WI38 (cell line): ENCODE measurements around the gene NECAB3.

Experiments
- H3K4me3 ChIP-seq: 2 replicates; pipeline ENCODE4 v1.5.1; 2011; ENCODE audit warnings: low read depth, mild to moderate bottlenecking, control low read depth, low read length
- TF ChIP-seq, protein P1 (sequence below): IDR thresholded peaks from 2 replicates; pipeline ENCODE4 v1.5.1; 2012; ENCODE audit warnings: low read depth, mild to moderate bottlenecking, control low read depth, low read length

The NECAB3 gene, protein sequence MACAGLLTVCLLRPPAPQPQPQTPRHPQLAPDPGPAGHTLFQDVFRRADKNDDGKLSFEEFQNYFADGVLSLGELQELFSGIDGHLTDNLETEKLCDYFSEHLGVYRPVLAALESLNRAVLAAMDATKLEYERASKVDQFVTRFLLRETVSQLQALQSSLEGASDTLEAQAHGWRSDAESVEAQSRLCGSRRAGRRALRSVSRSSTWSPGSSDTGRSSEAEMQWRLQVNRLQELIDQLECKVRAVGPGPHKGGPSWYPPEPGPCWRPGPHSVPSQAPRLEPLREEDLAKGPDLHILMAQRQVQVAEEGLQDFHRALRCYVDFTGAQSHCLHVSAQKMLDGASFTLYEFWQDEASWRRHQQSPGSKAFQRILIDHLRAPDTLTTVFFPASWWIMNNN

DNA sequence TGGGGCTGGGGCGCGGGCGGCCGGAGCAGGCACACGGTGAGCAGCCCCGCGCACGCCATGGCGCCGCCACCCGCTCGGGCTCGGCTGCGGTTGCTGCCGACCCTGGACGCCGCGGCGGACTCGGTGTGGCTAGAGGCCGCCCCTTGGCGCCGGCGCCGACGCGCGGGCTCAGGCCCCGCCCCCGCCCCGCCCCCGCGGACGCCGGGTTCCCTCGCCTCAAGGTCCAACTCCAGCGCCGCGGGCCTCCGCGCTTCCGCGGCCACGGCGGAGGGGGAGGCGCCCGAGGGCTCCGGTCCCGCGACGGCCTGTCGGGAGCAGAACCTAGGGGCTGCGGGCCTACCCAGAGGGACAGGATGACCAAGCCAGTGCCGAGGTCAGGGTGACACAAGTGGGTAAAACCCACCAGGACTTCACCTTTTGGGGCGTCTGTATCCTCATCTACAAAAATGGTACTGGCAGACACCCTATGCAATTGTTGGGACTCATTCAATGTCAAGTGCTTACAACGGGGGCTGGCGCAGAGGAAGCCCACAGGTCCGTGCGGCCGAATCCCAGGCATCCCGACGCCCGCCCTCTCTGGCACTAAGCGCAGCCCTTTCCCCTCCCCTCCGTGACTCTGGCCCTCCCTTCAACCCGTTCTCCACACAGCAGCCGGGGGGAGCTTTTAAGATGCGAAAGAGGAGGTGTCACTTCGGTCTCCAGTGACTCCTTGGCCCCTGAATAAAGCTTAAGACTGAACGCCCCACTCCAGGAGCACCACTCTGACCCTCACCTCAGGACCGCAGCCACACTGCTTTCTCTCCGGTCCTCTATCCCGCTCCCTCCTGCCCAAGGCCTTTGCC, at the start of gene NECAB3:
Gene NECAB3 (minus strand): TSS at position 135 of the 842 bp plus-strand sequence. CDS start 76 bp downstream, at position 59.
- H3K4me3 ChIP-seq: peak within 1 kb of the TSS; percentile 71
- TF ChIP-seq, protein P1, sequence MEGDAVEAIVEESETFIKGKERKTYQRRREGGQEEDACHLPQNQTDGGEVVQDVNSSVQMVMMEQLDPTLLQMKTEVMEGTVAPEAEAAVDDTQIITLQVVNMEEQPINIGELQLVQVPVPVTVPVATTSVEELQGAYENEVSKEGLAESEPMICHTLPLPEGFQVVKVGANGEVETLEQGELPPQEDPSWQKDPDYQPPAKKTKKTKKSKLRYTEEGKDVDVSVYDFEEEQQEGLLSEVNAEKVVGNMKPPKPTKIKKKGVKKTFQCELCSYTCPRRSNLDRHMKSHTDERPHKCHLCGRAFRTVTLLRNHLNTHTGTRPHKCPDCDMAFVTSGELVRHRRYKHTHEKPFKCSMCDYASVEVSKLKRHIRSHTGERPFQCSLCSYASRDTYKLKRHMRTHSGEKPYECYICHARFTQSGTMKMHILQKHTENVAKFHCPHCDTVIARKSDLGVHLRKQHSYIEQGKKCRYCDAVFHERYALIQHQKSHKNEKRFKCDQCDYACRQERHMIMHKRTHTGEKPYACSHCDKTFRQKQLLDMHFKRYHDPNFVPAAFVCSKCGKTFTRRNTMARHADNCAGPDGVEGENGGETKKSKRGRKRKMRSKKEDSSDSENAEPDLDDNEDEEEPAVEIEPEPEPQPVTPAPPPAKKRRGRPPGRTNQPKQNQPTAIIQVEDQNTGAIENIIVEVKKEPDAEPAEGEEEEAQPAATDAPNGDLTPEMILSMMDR: no peak

DNA sequence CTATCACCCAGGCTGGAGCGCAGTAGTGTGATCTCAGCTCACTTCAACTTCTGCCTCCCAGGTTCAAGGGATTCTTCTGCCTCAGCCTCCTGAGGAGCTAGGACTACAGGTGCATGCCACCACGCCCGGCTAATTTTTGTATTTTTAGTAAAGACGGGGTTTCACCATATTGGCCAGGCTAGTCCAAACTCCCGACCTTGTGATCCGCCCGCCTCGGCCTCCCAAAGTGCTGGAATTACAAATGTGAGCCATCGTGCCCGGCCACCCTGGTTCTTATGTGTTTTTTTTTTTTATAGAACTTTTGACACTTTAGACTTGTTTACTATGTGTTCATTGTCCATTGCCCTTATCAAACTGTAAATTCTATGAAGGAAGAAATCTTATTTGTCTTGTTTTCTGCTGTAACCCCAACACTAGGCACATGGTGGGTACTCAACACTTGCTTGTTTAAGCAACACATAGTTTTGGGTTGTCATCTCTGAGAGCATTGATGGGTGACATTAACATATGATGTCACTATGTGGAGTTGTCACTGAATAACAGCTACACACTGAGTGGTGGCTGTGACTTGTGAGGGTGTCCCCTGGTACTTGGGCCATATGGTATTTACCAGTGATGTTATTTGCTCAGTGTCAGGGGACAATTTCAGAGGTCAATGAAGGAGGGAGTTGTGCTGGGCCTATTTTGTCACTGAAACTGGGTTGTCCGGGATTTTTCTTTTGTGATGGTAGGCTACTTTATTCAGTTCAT, 47.3 kb upstream of the NECAB3 start:
- H3K4me3 ChIP-seq: no peak overlapping the region
- TF ChIP-seq, protein P1: no peak

DNA sequence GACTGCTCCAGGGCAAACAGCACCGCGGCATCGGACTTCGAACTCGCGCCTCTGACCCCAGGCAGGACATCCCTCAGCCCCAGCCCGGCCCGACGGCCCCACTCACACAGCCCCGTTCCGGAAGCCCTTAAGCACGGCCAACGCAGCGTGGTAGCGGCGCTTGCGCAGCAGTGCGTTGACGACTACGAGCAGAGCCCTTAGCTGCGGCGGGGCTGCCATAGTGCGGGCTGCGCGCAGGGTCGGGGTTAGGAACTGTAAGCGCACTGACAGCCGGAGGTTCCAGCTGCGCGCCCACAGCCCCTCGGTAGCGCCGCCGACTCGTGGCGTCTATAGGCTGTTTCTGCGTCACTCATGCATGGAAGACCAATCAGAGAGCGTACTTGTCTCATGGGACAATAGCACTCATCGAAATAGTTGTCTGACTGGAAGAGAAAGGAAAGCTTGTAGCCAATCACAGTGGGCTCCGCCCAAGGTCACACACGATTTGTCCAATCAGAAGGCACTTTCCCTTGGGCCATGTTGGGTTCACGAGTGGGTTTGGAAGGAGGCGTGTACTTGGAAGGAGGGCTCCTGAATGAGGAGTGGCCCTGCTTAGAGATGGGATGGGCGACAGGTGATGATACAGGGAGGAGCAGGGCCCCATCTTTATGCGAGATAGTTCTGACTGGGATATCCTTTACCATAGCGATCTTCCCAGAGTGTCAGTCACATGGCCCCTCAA, 45.9 kb upstream of the NECAB3 start, which contains the start of gene PXMP4:
Gene PXMP4 (minus strand): TSS at position 322 of the 721 bp plus-strand sequence. CDS start 103 bp downstream, at position 219.
- TF ChIP-seq, protein P1: no peak
- peak within 1 kb of the TSS; percentile 80 for H3K4me3 ChIP-seq

DNA sequence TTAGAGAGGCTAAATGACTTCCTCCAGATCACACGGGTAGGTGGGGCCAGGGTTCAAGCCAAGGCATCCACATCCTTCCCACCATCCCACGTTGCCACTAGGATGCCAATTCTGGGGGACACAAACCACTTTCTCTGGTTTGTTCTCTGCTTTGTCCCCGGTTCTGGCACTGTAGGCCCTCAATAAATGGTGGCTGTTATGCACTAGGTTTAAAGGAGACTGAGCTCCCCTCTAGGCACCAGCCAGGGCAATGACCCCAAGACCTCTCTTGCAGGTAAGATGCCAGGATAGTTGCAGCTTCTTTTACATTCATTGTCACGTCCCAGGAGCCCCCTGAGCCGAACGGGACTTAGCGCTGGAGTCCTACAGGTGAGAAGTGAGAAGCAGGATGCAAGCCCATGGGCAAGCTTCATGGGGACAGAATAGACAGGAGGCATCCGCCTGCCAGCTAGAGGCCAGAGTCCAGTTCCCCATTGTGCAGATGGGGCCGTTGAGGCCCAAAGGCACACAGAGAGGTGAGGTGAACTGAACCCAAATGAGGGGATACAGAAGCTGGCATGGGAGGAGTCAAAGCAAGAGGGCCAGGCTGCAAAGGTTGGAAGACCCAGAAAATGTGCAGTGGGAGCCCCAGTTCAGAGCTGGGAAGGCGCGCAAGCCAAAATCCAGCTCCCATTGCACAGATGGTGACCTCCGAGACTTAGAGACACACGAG, 45.2 kb upstream of the NECAB3 start:
- peak overlapping the region; percentile 80 for H3K4me3 ChIP-seq
- TF ChIP-seq, protein P1: no peak

DNA sequence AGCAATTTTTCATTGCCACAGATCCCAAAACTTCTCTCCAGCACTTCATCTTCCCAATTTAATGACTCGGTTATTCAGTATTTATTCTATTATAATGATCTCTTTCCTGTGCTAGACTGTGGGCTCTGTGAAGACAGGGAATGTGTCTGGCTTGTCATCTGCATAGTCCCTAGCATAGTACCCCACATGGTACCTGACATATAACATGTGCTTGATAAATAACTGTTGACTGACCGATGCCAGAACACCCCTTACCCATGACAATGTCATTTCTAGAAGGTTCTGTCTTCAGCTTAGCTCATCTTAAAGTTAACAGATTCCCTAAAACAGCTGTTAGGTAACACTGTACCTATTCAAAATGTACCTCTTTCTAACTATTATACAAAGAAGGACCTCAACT, 42.3 kb upstream of the NECAB3 start:
- TF ChIP-seq, protein P1: no peak
- H3K4me3 ChIP-seq: no peak overlapping the region

DNA sequence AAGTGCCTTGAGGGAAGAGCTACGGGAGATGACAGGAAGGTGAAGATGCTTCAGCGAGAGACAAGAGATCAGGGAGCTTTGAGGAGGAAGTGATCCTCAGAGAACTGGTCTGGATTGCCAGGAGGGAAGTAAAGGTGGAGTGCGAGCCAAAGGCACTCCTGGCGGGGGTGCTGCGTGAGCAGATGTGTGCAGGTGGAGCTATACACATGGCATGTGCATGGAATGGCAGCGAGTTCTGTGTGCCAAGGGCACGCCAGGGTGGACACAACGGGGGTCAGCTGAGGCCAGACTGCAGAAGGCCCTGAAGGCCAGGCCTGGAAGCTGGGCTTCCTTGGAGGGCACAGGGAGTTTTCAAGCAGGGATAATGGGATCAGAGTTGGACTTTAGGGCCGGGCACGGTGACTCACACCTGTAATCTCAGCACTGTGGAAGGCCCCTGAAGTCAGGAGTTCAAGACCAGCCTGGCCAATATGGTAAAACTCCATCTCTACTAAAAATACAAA, 39.7 kb upstream of the NECAB3 start:
- TF ChIP-seq, protein P1: no peak

More for the DNA sequence above, 39.7 kb upstream of the NECAB3 start:
- H3K4me3 ChIP-seq: no peak overlapping the region
